SK-N-SH (cell line): ENCODE data around the gene VPS33A.

ENCODE experiments used
- EP300 ChIP-seq, 2 experiments: IDR thresholded peaks; 2 replicates each; pipeline versions ENCODE4 v1.4.0 to v1.6.1; 2012; ENCODE audit warnings: borderline replicate concordance in 1 of 2, low read depth in 1 of 2, low read length in 1 of 2
- EZH2phosphoT487 ChIP-seq: fragments of 200-600 bp; sonication (generic); IDR thresholded peaks from 2 replicates; pipeline ENCODE4 v1.6.1; 2017; ENCODE audit warnings: low read depth, mixed run types, mild to moderate bottlenecking, antibody characterized with exemption, moderate library complexity, borderline replicate concordance
- MEF2A ChIP-seq: IDR thresholded peaks from 2 replicates; pipeline ENCODE4 v1.4.0; 2012; ENCODE audit warnings: low read depth, borderline replicate concordance
- NFIC ChIP-seq: IDR thresholded peaks from 2 replicates; pipeline ENCODE4 v1.4.0; 2012; ENCODE audit warnings: borderline replicate concordance
- POLR2AphosphoS5 ChIP-seq: IDR thresholded peaks from 2 replicates; pipeline ENCODE4 v1.6.1; 2012; ENCODE audit warnings: low read depth, low read length
- RAD21 ChIP-seq: IDR thresholded peaks from 2 replicates; pipeline ENCODE4 v1.6.1; 2012; ENCODE audit warnings: mild to moderate bottlenecking, low read length
- RXRA ChIP-seq: IDR thresholded peaks from 2 replicates; pipeline ENCODE4 v1.4.0; 2012; ENCODE audit warnings: low read depth, mild to moderate bottlenecking, borderline replicate concordance
- TAF1 ChIP-seq: IDR thresholded peaks from 2 replicates; pipeline ENCODE4 v1.6.1; 2012; ENCODE audit warnings: low read depth, mild to moderate bottlenecking, low read length, moderate library complexity, borderline replicate concordance
- TEAD4 ChIP-seq: IDR thresholded peaks from 2 replicates; pipeline ENCODE4 v1.4.0; 2012; ENCODE audit warnings: mild to moderate bottlenecking, borderline replicate concordance; ENCODE audit not compliant: insufficient read depth
- YY1 ChIP-seq: IDR thresholded peaks from 2 replicates; pipeline ENCODE4 v1.4.0; 2012; ENCODE audit warnings: low read depth, mild to moderate bottlenecking
- TF ChIP-seq, protein P1 (sequence below): IDR thresholded peaks from 2 replicates; pipeline ENCODE4 v1.4.0; 2012; ENCODE audit warnings: low read depth
- TF ChIP-seq, protein P2 (sequence below): IDR thresholded peaks from 2 replicates; pipeline ENCODE4 v1.4.0; 2012; ENCODE audit warnings: low read depth, borderline replicate concordance
- TF ChIP-seq, protein P3 (sequence below): fragments of 200-600 bp; sonication (generic); IDR thresholded peaks from 2 replicates; pipeline ENCODE4 v1.6.1; 2017; ENCODE audit warnings: antibody characterized with exemption, mild to moderate bottlenecking, moderate library complexity
- TF ChIP-seq, protein P4 (sequence below): fragments of 150-350 bp; IDR thresholded peaks from 2 replicates; pipeline ENCODE4 v1.6.1; 2017; ENCODE audit warnings: antibody characterized with exemption, low read length, low read depth, borderline replicate concordance

DNA sequence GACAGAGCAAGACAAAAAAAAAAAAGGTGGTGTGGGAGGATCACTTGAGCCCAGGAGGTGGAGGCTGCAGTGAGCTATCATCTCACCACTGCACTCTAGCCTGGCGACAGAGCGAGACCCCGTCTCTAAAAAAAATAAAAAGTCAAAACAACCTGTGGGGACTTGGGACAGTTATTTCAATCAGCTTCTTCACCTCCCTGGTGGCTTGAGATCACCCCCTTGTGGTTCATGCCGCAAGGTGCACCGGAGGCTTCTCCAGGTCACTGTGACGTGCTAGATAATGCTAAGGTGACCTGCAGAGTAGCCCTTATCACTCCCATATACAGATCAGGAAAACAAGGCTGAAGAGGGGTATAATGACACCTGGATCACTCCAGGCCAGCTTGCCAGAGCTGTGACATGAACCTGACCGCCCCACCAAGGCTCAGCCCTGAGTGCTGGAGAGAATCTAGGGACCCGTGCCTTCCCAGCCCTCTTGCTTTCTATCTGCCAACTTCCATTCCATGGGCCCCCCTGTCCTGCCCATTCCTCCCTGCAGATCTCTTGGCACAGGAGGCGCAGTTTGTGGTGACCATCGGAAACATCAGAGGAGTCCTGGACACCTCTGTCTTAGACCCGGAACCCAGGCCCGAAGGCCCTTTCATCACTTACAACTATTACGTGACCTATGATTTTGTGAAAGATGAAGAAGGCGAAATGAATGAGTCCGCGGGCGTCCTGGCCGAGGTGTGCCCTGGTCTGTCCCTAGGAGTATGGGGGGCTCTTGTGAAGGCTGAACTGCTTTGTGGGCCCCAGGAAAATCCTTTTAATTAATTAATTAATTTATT is 75.2 kb downstream of the VPS33A start:
- TF ChIP-seq, protein P1, sequence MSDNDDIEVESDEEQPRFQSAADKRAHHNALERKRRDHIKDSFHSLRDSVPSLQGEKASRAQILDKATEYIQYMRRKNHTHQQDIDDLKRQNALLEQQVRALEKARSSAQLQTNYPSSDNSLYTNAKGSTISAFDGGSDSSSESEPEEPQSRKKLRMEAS, result no peak
- TF ChIP-seq POLR2AphosphoS5 (no peak), NFIC (no peak), RAD21 (peak; percentile 90), TAF1 (no peak), RXRA (no peak), YY1 (no peak), TEAD4 (no peak), EP300 (IDR thresholded peaks at IDR 0.05; ENCODE audit: borderline replicate concordance in 1 of 2, low read depth in 1 of 2, low read length in 1 of 2) (no peak), EZH2phosphoT487 (no peak), MEF2A (no peak)
- TF ChIP-seq, protein P2, sequence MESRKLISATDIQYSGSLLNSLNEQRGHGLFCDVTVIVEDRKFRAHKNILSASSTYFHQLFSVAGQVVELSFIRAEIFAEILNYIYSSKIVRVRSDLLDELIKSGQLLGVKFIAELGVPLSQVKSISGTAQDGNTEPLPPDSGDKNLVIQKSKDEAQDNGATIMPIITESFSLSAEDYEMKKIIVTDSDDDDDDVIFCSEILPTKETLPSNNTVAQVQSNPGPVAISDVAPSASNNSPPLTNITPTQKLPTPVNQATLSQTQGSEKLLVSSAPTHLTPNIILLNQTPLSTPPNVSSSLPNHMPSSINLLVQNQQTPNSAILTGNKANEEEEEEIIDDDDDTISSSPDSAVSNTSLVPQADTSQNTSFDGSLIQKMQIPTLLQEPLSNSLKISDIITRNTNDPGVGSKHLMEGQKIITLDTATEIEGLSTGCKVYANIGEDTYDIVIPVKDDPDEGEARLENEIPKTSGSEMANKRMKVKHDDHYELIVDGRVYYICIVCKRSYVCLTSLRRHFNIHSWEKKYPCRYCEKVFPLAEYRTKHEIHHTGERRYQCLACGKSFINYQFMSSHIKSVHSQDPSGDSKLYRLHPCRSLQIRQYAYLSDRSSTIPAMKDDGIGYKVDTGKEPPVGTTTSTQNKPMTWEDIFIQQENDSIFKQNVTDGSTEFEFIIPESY, result no peak
- TF ChIP-seq, protein P3, sequence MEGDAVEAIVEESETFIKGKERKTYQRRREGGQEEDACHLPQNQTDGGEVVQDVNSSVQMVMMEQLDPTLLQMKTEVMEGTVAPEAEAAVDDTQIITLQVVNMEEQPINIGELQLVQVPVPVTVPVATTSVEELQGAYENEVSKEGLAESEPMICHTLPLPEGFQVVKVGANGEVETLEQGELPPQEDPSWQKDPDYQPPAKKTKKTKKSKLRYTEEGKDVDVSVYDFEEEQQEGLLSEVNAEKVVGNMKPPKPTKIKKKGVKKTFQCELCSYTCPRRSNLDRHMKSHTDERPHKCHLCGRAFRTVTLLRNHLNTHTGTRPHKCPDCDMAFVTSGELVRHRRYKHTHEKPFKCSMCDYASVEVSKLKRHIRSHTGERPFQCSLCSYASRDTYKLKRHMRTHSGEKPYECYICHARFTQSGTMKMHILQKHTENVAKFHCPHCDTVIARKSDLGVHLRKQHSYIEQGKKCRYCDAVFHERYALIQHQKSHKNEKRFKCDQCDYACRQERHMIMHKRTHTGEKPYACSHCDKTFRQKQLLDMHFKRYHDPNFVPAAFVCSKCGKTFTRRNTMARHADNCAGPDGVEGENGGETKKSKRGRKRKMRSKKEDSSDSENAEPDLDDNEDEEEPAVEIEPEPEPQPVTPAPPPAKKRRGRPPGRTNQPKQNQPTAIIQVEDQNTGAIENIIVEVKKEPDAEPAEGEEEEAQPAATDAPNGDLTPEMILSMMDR, result peak; percentile 86
- TF ChIP-seq, protein P4, sequence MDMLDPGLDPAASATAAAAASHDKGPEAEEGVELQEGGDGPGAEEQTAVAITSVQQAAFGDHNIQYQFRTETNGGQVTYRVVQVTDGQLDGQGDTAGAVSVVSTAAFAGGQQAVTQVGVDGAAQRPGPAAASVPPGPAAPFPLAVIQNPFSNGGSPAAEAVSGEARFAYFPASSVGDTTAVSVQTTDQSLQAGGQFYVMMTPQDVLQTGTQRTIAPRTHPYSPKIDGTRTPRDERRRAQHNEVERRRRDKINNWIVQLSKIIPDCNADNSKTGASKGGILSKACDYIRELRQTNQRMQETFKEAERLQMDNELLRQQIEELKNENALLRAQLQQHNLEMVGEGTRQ, result no peak
